GM10248 (cell line): Measurements from ENCODE around the gene PIGW.
A peak's percentile ranks its signal among the peaks of the same experiment; 100 is the strongest.

Source experiments
- CTCF ChIA-PET: fragments of 300-600 bp; sonication (Branson Sonifier 250); formaldehyde crosslinking; extraction: SDS; loops from one replicate; lab custom pipeline; 2021; ENCODE audit warnings: antibody characterized with exemption; lab: Yijun Ruan, JAX
- POLR2A ChIA-PET: fragments of 350-650 bp; sonication (Branson Sonifier 250); formaldehyde crosslinking; extraction: SDS; loops from one replicate; lab custom pipeline; 2020; ENCODE audit warnings: antibody characterized with exemption; lab: Yijun Ruan, JAX
- DNase-seq: peaks from one replicate; pipeline ENCODE4 v3.0.0; 2012; ENCODE audit errors: extremely low spot score
- CTCF ChIP-seq: IDR thresholded peaks from 2 replicates; pipeline ENCODE4 v1.5.1; 2012; ENCODE audit warnings: mild to moderate bottlenecking, low read depth; ENCODE audit errors: extremely low read depth, missing control alignments, control extremely low read depth

Gene PIGW

GRCh38 chr17:36534840-36535668 lies at the start of gene PIGW, which contains the start of gene MYO19:
PIGW (plus strand) TSS chr17:36534987; CDS start chr17:36537102, 2,115 bp downstream.
MYO19 (minus strand) TSS chr17:36534868; CDS start chr17:36532538, 2,330 bp downstream.
- ChIA-PET CTCF (interaction anchor here (0.7 to 2.4 kb wide), 12 partner anchors 10 to 52 kb away, joined by 3 to 14 read pairs (median 4); partner anchors contain the start of gene GGNBP2), POLR2A (interaction anchor here (0.6 to 1.2 kb wide), 4 partner anchors 10 to 858 kb away, joined by 3 to 6 read pairs (median 4); no protein-coding TSS in a partner anchor)
- DNase-seq: peak; percentile 92
- TF ChIP-seq CTCF: peak; percentile 31

GRCh38 chr17:36485027-36485426 lies 49.8 kb upstream of the PIGW start:
- DNase-seq: no peak
- TF ChIP-seq CTCF: no peak
- POLR2A ChIA-PET: no interaction called here
- CTCF ChIA-PET: interaction anchor here (0.8 to 1.4 kb wide), 4 partner anchors 8 to 59 kb away, joined by 3 to 4 read pairs (median 3); partner anchors contain the start of genes MYO19 and PIGW

GRCh38 chr17:36485805-36486203 lies 49.0 kb upstream of the PIGW start:
- POLR2A ChIA-PET: interaction anchor here (1.4 kb wide), 1 partner anchor 15 kb away, joined by 3 read pairs; no protein-coding TSS in a partner anchor
- CTCF ChIA-PET: interaction anchor here (1.0 to 1.4 kb wide), 2 partner anchors 49 to 55 kb away, joined by 3 to 4 read pairs; partner anchors contain the start of genes MYO19 and PIGW
- no peak for TF ChIP-seq CTCF
- DNase-seq: peak; percentile 52

GRCh38 chr17:36486204-36487194 lies 48.3 kb upstream of the PIGW start, which contains the start of gene ZNHIT3:
ZNHIT3 (plus strand) TSS chr17:36486681; CDS start chr17:36486700, 19 bp downstream.
- ChIA-PET CTCF (interaction anchor here (1.0 to 1.4 kb wide), 2 partner anchors 48 to 54 kb away, joined by 3 to 4 read pairs; partner anchors contain the start of genes MYO19 and PIGW), POLR2A (interaction anchor here (1.4 kb wide), 1 partner anchor 14 kb away, joined by 3 read pairs; no protein-coding TSS in a partner anchor)
- no peak for TF ChIP-seq CTCF
- peak; percentile 95 for DNase-seq

- ChIA-PET POLR2A (no interaction called here), CTCF (interaction anchor here (1.2 kb wide), 2 partner anchors 9 to 11 kb away, joined by 3 to 4 read pairs; no protein-coding TSS in a partner anchor)
- TF ChIP-seq CTCF: no peak
- no peak for DNase-seq
These were observed 40.8 kb upstream of the PIGW start for GRCh38 chr17:36493956-36494355.
